GM12801 (cell line): ENCODE measurements around the gene HMGCS2.

ENCODE experiments used
- TF ChIP-seq, protein P1 (sequence below): IDR thresholded peaks from one replicate; pipeline ENCODE4 v1.5.1; 2011; ENCODE audit warnings: control low read depth; ENCODE audit not compliant: insufficient read length; ENCODE audit errors: extremely low read depth

Gene HMGCS2

DNA sequence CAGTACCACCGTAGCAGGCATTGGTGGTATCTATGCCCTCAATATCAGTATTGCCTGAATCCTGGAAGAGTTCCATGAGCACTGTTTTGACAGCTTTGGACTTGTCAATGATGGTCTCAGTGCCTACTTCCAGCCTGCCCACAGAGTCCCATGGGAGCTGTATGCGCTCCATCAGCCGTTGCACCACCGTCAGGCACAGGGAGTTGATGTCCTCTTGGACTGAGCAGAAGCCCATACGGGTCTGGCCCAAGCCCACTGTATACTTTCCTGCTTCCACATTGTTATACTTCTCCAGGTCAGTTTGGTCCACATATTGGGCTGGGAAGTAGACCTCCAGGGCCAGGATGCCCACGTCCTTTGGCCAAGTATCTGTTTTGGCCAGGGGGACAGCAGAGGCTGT lies 4.5 kb downstream of the HMGCS2 start:
- TF ChIP-seq, protein P1, sequence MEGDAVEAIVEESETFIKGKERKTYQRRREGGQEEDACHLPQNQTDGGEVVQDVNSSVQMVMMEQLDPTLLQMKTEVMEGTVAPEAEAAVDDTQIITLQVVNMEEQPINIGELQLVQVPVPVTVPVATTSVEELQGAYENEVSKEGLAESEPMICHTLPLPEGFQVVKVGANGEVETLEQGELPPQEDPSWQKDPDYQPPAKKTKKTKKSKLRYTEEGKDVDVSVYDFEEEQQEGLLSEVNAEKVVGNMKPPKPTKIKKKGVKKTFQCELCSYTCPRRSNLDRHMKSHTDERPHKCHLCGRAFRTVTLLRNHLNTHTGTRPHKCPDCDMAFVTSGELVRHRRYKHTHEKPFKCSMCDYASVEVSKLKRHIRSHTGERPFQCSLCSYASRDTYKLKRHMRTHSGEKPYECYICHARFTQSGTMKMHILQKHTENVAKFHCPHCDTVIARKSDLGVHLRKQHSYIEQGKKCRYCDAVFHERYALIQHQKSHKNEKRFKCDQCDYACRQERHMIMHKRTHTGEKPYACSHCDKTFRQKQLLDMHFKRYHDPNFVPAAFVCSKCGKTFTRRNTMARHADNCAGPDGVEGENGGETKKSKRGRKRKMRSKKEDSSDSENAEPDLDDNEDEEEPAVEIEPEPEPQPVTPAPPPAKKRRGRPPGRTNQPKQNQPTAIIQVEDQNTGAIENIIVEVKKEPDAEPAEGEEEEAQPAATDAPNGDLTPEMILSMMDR: no peak

DNA sequence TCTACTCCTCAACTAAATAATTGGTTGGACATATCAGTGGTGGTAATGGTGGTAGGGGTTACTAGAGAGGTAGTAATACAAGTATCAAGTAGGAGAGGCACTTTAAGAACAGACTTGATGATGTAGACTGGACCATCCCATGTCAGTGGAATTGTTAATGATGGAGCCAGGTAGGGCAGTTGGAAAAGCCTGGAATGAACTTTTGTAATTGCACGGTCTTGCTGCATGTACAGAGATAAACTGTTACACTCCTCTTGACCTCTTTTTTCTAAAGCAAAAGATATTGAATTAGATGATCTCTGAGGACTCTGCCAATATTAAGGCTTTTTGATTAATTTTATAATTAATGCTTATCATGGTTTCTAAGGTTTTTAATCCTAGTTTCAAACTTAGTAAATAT lies 5.8 kb downstream of the HMGCS2 start:
- TF ChIP-seq, protein P1: no peak

DNA sequence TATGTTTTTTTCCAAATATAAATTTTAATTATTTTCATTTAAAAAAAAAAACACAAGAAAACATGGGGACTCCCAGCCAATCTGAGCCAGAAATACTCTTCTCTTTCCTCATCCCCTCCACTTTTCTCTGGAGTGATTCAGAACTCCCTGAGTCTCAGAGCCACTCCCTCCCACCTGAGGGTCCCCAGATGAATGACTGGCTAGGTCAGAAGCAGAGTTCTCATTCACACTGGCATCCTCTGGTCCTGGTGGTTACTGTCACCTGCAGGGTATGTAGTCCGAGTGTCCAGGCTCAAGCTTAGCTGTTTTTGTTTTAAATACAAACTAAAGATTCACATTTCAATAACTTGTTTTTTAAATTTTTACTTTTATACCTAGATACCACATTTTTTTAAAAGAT lies 6.3 kb downstream of the HMGCS2 start:
- TF ChIP-seq, protein P1: no peak

DNA sequence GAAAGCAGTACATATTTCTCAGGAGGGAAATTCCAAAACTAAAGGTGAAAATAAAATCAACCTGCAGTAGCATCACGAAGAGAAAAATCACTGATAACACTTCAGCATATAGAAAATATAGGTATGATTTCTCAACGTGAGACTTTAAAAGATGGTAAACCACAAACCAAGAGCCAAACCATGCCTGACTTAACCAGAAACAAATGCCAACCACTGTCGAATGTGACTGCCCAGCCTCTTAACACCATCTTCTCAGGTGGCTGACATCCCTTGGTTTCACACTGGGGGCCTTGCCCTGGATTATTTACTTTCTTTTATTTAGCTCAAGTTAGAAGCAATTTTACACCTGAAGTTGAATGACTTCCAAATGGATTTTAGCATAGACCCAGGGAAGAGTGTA lies 10.1 kb downstream of the HMGCS2 start:
- TF ChIP-seq, protein P1: no peak

DNA sequence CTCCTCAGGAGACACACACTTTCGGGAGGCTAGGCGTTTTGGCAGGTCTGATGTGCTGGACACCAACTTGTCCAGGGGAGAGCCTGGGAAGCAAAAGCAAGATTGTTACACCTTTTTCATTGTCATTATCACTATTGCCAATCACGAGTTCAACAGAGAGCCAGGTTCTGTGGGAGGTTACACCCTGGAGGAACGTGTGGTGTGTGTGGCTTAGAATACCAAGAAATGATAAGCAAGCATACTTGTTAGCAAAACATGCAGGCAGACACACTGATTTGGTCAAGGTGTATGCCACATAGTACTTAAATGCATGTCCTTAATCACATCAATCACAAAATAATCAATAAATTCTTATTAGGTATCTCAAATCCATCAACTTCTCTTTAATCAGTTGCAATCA lies 16.1 kb downstream of the HMGCS2 start:
- TF ChIP-seq, protein P1: no peak

DNA sequence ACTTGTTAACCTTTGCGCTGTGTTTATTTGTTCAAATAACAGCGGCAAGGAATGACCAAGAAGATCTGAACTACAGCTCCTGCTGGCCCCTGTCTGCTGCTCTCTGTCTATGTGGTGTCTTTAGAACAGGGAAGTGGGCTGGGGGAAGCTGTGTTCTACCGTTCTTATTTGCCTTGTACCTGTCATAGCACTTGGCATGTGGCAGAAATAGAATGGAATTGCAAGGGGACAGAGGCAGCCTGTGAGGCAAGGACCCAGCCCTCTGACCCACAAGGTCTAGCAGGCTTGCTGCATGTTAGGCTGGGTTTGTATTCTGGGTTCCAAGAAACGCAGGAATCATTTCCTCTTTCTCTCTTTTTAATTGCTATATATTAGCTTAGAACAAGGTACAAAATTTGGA lies 20.7 kb downstream of the HMGCS2 start:
- TF ChIP-seq, protein P1: no peak

DNA sequence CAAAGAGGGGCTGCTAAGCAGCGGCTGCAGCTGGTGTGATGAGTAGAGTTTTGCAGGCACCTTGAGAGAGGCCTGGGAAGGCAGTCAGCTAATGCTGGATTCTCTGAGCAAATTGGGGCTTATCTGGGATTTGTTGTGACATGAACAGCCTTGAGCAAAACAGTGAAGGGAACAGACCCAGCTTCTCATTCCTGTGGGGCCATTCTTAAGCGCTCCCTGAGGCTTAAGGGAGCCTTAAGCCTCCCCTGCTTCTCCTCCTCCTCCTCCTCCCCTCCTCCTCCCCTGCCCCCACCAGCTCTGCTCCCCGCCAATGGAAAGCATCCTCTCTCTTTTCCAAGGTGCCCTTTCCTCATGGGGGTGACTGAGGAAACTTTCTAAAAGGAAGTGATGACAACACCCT lies 21.3 kb downstream of the HMGCS2 start:
- TF ChIP-seq, protein P1: no peak

DNA sequence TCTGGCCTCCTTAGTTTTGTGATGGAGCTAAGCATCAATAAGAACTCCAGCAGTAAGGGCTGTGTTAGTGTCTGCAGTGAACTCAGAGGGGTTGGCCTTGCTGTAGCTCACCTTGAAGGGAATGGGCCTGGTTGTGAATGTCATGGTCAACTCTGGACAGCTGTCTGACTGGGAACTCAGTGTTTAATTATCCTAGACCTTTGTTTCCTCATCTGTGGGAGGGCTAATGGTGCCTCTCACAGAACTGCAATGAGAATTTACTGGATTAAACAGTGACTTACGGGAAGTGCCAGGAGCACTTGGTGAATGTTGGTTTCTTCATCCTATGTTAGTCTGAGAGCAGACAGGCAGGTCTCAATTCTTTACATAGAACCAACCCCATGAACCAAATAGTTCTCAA lies 23.7 kb downstream of the HMGCS2 start:
- TF ChIP-seq, protein P1: no peak
